GM19238 (cell line): ENCODE measurements around the gene FBXL7.
"Not testable (repeated sequence)": the region's sequence is repeated elsewhere in the genome, so short reads cannot be mapped to it uniquely, and the experiment has no call there.

Source experiments
- DNase-seq: peaks from one replicate; pipeline ENCODE4 v3.0.0; 2011; ENCODE audit warnings: low spot score; ENCODE audit not compliant: insufficient read length

Gene FBXL7

DNA sequence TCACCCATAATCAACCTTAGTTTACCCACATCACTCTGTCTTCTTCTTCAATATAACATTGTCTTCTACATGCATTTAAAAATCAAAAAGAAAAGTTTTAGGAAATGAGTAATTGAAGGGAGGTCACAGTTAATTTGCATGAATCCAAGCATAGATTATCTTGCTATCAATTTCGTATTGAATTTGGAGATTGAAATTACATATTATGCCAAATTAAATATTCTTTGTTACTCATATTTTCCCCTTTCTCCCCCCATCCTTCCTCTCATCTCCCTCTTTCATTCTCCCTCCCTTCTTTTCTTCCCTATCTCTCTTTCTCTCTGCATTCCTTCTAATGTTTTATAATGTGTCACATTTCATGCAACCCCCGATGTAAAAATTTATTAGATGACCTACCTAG, 303.3 kb downstream of the FBXL7 start:
- DNase-seq, result no peak

DNA sequence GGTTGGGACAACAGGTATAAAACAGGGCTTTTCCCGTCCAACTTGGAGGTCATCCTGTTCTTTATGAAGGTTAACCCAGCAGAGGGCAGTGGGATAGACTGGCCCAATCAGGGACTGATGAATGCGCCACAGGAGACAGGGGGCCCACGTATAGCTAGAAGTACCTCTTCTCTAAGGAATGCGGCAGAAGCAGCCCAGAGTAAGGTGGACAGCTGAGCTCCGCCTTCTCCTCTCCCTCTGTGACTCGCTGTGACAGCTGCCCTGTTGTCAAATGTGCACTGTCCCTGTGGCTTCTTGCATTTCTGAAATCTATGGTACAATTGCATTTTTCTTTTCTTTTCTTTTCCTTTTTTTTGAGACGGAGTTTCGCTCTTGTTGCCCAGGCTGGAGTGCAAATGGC, 306.6 kb downstream of the FBXL7 start:
- DNase-seq, result no peak

DNA sequence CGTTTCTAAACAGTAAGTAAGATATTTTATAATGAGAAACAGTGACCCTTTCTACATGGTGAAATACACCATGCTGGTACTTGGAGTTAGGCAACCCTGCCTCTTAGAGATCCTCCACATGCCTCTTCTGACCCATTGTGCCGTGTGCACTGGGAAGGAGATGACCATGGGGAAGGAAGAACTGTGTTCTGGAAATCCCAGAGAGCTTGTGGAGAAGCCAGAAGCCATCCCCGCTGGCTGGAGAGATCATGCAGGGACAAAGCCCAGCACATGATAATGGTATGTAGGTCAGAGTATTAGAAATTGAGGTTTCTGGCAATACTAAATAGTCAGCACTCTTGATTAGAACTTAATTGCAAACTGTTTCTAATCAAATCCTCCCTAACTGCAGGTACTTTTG, 307.3 kb downstream of the FBXL7 start:
- no peak for DNase-seq

DNA sequence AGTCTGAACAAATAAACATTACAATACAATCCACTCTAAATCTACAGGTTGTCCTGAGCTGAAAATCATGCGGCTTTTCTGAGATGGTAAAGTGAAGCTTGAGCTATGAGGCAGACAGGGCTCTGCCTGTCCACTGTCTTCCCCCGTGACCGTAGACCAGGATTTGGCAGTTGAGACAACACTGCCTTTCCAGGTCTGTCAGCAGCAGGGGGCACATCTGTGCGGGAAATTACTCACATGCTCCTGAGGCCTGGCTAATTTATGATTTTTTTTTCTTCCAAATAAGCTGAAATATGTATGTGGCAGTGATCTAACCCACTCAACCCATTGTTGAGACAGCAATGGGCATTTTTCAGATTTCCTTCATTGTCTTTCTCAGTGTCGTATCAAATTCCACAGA, 307.9 kb downstream of the FBXL7 start:
- DNase-seq, result no peak

DNA sequence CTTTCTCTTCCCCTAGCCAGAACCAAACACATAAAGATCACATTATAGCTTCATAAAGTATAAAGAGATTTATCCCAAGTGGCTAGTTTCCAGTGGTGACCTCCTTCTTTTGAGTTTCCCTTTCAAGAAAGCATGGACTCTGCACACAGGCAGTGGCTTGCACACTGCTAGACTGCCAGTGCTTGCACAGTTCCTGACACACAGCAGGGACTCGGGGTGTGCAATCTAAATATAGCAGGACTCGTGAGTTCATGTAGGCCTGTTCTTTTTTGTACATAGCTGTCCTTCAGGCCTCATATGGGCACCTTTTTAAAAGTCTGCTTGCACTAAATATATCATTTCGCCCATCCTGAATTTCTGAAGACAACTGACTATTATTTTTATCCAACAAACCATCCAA, 308.6 kb downstream of the FBXL7 start:
- no peak for DNase-seq

DNA sequence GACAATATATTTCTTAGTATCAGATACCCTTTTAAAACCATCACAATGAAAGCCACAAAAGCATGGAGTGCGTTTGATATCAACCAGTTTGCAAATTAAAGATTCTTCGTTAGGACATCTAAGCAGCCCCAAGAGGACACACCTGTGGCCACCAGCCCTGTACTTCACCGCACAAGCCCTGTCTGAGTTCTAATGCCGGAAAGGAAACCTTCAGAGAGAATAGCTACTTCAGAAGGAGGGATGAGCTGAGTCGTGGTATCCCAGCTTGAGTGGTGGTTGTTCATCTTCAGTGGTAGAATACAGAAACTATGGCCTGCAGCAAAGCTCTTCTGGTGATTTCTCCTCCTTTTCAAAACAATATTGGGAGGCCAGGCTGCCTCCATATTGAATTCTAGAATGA, 319.6 kb downstream of the FBXL7 start:
- no peak for DNase-seq

DNA sequence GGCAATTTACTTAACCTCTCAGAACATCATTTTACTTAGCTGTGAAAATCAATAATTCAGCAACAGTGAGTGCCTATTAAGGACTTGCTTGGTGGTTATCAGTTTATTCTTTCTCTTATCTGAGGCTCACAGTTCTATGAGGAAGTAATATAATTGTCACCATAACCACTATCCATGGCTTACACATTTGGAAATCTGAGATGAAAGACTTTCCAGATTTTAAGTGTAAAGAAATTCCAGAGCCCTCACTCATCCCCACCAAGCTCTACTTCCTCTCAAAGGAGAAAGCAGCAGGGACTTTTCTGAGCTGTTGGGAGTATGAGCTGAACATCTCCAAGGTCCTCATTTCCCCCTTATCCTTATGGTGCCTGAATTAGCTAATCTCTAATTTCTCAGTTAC, 321.5 kb downstream of the FBXL7 start:
- no peak for DNase-seq

DNA sequence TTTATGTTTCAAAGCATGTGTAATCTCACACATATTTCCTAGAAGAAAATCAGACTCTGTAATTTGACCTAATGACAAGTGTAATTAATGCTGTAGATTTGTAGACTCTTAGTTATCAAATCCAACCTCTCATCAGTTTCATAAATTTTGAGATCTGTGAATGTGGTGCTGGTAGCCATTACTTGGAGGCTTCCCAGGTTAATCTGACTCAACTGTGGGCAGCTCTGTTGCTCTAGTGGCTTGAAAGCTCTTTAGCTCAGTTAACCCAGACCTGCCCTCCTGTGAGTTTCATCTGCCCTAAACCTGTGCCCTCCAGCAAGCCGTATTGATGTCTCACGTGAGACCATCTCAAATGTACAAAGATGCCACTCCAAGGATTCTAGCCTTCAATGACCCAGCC, 323.4 kb downstream of the FBXL7 start:
- no peak for DNase-seq

DNA sequence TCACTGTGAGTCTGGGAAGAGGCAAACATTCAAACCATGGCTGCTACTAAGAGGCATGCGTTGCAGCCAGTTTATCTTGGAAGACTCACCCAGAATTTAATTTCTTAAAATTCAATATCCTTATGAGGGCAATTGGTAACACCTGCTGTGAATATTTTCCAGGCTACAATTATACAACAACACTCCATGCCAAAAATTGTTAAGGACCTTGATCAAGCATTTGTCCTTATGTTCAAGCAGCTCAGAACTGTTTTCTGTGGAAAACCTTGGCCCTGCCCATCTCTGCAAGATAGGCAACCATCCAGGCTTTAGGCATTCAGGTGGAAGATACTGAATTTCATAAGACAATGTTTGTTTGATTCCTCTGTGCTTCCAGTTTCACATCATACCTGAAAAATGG, 327.8 kb downstream of the FBXL7 start:
- DNase-seq, result no peak

DNA sequence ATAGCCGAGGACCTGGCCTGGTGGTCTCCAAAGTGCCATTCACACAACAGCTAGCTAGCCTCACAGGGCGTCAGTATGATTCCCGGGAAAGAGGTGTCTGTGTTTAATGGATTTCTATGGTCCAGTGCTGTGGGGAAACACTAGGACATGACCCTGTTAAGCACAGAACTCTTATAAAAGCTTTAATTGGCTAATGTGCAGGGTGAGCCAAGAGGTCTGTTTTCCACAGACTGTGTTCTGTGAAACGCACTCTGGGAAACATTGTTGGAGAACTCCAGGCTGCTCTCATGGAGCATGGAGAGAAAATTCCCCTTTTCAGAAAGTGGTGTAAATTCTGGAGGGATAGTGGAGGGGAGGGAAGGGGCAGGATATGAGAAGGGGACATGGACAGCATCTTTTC, 331.4 kb downstream of the FBXL7 start:
- no peak for DNase-seq

DNA sequence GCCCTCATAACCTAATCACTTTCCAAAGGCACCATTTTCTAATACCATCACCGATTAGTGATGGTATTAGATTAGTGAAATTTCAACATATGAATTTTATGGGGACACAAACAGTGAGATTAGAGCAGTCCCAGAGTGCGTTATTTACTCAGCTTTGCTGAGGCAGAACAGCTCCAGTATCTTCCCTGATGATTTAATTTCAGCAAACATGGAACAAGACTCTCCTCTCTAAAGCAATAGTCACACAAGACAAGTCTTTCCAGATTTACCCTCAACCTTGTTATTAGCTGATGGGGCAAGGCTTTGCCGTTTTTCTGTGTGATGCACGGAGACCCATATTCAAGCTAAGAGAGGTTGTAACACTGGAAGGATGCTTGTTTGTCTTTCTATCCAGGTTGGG, 333.4 kb downstream of the FBXL7 start:
- DNase-seq, result no peak

DNA sequence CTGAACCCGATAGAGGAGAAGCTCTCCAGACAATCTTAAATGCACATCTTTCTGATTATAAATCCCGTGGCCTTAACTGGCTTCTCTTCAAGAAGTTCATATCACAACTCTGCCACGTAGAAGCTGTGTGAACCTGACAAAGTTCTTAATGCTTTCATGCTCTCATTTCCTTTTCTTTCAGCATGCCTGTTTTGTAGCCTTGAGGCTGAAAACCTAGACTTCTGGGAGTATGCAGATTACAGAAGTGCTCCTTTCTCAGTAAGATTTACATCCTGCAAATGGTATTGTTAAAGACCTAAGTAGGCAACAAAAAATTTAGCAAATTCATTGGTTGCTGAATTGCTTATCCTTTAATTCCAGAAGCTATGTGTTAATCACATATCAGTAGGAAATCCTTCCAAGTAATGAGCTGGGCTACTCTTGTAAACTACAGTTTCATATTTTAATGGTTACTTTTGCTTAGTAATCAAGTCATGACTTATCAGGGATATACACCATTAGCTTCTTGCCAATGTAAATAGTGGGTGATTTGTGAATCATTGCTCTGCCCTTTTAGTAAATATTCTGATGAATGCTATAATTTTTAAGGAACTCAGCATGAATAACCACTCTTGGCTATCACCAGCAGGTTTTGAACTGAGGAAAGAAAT, 334.7 kb downstream of the FBXL7 start:
- no peak for DNase-seq

DNA sequence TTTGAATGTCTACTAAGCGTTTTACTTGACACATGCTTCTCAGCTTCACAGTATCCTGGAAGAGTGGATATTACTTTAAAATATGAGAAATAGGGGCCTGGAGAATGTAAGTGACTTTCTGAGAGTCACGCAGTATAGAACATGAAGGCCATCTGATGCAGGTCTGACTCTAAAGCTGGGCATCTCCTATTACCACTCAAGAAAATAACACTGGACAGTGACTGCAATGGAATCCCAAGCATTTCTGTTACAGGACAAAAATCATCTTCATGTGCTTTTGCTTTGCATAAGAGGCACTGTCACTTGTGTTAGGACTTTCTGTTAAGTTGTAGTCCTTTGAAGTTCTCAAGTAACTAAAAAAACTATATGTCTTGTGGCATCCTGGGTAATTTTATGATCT, 335.5 kb downstream of the FBXL7 start:
- DNase-seq, result no peak

DNA sequence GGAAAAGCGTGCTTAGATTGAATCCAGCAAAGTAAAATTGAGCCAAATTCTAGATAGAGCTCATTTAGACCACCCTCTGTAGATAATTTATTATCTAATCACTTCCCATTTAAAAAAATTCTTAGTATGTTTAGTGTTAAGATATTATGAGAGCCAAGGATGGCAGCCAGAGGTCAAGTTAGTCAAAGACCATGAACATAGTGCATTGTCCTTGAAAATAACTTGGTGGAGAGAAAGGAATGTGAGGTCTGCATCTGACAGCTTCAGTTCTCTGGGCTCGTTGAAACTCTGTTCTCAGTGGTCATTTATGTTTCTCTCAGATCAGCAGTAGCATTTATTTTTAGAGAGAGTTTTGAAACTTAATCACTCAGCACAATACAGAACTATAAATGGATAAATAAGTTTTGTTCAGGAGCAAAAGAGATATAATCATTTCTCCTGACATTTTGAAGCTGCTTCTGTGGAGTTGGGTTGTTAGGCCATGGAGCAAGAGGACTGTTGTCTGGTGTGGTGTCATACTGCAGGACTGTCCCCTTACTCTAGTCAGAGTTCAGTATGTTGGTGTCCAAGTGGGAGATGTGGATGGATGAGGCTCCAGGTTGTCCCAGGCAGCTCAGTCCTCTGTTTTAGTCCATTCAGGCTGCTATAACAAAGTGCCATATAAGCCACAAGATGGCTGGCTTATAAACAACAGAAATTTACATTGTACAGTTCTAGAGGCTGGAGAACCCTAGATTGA, 337.7 kb downstream of the FBXL7 start:
- no peak for DNase-seq

DNA sequence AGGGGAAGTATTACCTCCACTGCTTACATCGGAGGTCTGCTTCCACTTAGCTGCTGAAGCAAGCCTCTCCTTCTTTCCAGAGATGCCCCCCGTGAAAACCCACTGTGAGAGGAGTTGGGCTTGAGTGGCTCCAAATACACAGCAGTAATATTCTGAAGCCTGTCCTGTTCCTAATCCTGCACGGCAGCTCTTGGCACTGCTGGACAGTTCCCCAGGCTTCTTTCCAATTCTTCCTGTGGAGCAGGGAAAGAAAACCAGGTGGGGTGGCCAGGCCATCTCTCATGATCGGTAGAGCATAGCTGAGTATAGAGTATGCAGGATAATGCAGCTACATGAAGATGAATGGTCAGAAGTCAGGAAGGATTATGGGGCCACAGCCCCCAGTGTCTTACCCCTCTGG, 344.3 kb downstream of the FBXL7 start:
- no peak for DNase-seq

DNA sequence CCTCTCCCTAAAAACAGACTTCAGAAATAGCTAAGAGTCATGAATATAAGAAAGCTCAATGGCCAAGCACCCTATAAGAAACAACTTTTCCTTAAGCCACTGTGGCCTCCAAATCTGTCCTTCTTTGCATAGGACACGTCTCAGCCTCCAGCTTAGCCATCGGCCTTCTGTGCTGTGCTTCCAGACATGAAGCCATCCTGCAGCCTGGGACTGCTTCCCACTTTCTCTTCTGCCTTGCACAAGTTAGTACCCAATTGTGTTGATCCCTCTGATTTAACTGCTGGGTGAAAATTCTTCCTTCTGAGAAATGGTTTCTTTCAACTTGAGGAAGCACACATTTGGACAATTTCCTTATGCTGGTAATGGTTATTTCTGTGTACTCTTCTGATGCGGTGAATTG, 344.9 kb downstream of the FBXL7 start:
- no peak for DNase-seq

DNA sequence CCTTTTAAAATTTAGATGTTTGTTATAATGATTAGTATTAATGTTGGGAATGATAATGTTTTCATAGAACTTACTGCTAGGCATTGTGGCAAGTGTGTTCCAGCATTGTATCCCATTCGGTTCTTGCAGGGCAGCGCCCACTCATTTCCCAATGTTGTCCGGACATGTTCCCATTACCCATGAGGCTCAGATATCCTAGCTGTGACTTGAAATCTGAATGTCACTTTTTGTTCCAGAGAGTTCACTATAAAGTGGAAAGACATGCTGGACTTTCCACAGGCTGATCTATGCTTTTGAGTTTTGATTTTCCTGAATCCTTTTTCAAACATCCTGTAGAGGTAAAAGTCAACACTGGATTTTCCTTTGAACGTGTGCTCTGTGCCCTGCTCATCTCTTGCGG, 350.6 kb downstream of the FBXL7 start:
- no peak for DNase-seq

DNA sequence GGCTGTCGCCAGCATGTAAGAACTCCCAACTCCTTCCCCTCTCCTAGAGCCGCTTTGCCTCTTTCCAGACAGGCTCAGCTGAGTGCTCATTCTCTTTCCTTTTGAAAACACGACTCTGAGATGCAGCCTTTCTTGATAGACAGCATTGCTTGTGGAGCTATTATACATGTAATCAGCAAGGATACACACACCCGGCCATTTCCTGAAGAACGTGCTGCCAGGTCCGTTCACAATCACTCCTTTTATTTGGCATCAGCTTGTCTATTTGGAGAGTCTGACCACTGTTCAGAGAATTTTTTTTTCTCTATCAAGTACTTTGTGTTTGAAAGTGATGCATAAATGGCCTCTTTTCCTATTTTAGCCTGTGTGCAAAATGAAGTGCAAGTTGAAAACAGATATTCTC, 351.0 kb downstream of the FBXL7 start:
- DNase-seq, result no peak

DNA sequence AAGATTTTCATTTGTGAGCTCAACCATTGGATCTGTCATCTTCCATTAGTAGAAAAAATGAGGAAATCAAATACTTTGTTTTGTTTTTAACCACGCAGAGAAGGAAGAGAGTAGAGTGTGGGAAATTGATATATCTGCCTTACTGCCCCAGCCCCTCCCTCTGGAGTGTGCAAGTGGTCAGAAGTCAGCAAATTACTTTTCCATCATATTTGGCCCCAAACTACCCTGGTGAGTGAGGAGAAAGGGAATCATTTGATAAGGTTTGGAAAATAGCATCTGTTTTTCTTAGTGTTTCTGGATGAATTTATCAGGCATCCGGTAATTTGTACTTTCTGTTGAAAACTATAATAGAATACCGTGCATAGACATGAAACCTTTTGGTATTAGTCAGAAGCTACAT, 352.2 kb downstream of the FBXL7 start:
- DNase-seq, result no peak

DNA sequence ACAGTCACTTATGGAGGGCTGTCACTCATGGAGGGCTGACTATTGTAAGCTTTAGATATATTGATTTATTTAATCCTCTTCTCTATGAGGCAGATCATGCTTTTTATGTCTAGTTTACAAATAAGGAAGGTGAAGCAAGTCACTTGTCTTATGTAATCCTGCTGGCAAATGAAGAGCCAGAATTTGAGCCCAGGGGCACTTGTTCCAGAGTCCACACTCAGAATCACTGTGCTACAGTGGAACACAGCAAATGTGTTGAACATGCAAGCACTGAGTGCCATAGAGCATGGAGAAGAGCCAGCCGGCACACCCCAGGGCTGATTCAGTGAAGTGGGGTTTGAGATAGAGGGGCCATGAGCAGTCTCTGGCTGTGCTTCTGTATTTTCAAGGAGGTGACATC, 353.0 kb downstream of the FBXL7 start:
- DNase-seq, result no peak

DNA sequence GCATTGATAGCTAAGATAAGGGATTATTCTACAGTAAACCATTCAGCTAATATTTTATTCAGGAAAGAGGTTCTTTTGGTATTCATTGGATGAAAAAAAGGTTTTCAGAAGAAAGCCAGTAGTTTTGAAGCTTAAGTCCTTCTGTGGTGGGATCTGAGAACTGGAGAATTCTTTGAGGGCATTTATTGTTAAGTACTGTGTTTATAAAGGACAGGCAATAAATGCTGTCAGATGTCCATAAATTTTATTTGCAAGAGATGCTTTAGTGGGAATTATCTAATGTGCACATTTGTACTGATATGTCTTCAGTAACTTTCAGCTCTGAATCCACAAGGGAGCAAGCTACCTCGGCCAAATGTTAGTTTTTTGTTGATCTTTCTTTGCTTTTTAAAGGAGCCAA, 358.3 kb downstream of the FBXL7 start:
- DNase-seq, result no peak

DNA sequence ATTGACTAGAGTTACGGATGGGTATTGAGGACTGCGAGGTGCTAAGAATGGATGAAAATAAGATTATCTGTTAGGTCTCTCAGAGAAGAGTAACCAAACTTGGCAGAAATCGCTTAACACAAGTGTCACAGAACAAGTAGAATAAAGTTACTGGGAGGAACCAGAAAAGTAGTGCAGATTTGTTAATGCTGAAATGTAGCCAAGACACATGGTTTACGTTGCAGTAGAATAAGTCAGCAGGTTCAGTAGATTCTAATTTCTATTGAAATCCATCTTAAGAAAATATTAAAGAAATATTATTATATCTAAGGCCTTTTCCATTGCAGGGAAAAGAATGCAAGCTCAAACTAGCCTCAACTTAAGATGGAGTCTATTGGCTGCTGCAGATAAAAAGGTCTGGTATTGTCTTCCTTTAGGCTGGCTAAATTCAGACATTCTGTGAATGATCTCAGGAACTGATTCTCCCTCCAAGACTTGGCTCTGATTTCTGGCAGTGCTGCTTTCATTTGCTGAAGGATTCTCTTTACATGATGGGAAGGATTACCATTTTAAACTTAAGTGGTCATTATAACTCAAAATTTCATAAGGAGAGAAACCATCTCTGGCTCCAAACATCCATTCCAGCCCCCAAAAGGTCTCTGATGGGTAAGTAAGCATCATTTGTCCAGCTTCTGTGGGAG, 364.7 kb downstream of the FBXL7 start:
- DNase-seq, result no peak

DNA sequence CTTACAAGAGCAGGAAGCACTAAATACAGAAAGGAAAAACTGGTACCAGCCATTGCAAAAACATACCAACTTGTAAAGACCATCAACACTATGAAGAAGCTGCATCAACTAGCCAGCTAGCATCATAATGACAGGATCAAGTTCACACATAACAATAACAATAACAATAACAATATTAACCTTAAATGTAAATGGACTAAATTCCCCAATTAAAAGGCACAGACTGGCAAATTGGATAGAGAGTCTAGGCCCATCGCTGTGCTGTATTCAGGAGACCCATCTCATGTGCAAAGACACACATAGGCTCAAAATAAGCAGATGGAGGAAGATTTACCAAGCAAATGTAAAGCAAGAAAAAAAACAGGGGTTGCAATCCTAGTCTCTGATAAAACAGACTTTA, 372.3 kb downstream of the FBXL7 start:
- not testable (repeated sequence) for DNase-seq
